ENCODE data around the gene SUPV3L1.

- TF ChIP-seq CTCF (IDR thresholded peaks at IDR 0.05) (no peak), POLR2A (IDR thresholded peaks at IDR 0.05) (no peak)
Observed at GRCh38 chr10:69220507-69220906, 40.5 kb downstream of the SUPV3L1 start.

All from uterus (tissue), 2 donors.